Panc1 (cell line): Measurements from ENCODE around the gene KIDINS220. TPM values are rescaled to one million over a fixed set of nuclear protein-coding genes. Genes with fewer than 3 reads are reported as not detected.

Experiments used
- ATAC-seq: fragments of 200-7000 bp; cut with Tn5 transposase; 2 replicates; pipeline ENCODE4 v1.9.1; 2020; ENCODE audit warnings: mild to moderate bottlenecking, moderate library complexity
- BruUV-seq: library from RNA; stranded (reverse); fragments of 400-500 nt; replicated peaks from 2 replicates; lab custom pipeline; 2021; lab: Mats Ljungman, UMichigan
- CTCF ChIA-PET: fragments of 300-600 bp; sonication (Branson Sonifier 250); formaldehyde crosslinking; loops from one replicate; lab custom pipeline; 2022; ENCODE audit warnings: antibody characterized with exemption; lab: Charles Lee
- POLR2A ChIA-PET: fragments of 300-600 bp; sonication (Branson Sonifier 250); formaldehyde crosslinking; loops from one replicate; lab custom pipeline; 2022; ENCODE audit warnings: antibody characterized with exemption; lab: Charles Lee
- DNase-seq: peaks from one replicate; pipeline ENCODE4 v3.0.0-alpha.2; 2010; ENCODE audit warnings: low read depth, low spot score
- H3K27ac ChIP-seq: 2 replicates; pipeline ENCODE4 v1.5.1; 2011; ENCODE audit warnings: mild to moderate bottlenecking, low read length, inconsistent platforms
- H3K27me3 ChIP-seq: fragments of 200-500 bp; sonication (Bioruptor generic); 2 replicates; pipeline ENCODE4 v1.6.0; 2014; ENCODE audit warnings: low read length, inconsistent platforms; ENCODE audit not compliant: control insufficient read depth, insufficient read depth
- H3K36me3 ChIP-seq: fragments of 200-500 bp; sonication (Bioruptor generic); 2 replicates; pipeline ENCODE4 v1.5.1; 2014; ENCODE audit warnings: inconsistent platforms, mild to moderate bottlenecking, low read length, moderate library complexity; ENCODE audit not compliant: control insufficient read depth, insufficient read depth
- H3K4me1 ChIP-seq: 2 replicates; pipeline ENCODE4 v1.5.1; 2011; ENCODE audit warnings: inconsistent platforms, mild to moderate bottlenecking, low read length, moderate library complexity; ENCODE audit not compliant: control insufficient read depth, insufficient read depth
- H3K4me3 ChIP-seq, 2 experiments: 2 replicates each; pipeline ENCODE4 v1.5.1; 2011 to 2012; ENCODE audit warnings: low read depth in 2 of 2, low read length in 2 of 2, mild to moderate bottlenecking in 2 of 2, inconsistent platforms in 1 of 2, moderate library complexity in 1 of 2
- H3K9me3 ChIP-seq: fragments of 200-500 bp; sonication (Bioruptor generic); 2 replicates; pipeline ENCODE4 v1.5.1; 2014; ENCODE audit warnings: low read depth, mild to moderate bottlenecking, inconsistent platforms, low read length, moderate library complexity; ENCODE audit not compliant: control insufficient read depth, insufficient read depth
- CTCF ChIP-seq: fragments of 450-650 bp; IDR thresholded peaks from 2 replicates; pipeline ENCODE4 v1.5.1; 2017; ENCODE audit warnings: mild to moderate bottlenecking
- POLR2AphosphoS5 ChIP-seq: IDR thresholded peaks from 2 replicates; pipeline ENCODE4 v1.6.1; 2012; ENCODE audit warnings: mild to moderate bottlenecking, low read depth, low read length, moderate library complexity
- SIN3A ChIP-seq: IDR thresholded peaks from 2 replicates; pipeline ENCODE4 v1.6.1; 2012; ENCODE audit warnings: low read depth, mild to moderate bottlenecking, low read length, moderate library complexity, borderline replicate concordance; ENCODE audit not compliant: insufficient read depth
- TCF7L2 ChIP-seq: IDR thresholded peaks from 2 replicates; pipeline ENCODE4 v1.6.1; 2011; ENCODE audit warnings: mild to moderate bottlenecking, low read depth, low read length, inconsistent platforms
- in situ Hi-C: cut with HindIII; loops from 2 replicates; pipeline ENCODE4 v1.10.0; 2016; ENCODE audit warnings: low sequenced_read_pairs, low pct_unique_long_range_greater_than_20kb
- intact Hi-C: fragments of 100-400 bp; cut with micrococcal nuclease; formaldehyde crosslinking; loops from one replicate; pipeline ENCODE4 v1.10.0; 2022; ENCODE audit not compliant: unreplicated experiment
- total RNA-seq: library from RNA; stranded (reverse); gene quantifications from one replicate; pipeline ENCODE4 v1.2.1, GENCODE V29; 2021; ENCODE audit not compliant: unreplicated experiment
- TF ChIP-seq, protein P1 (sequence below), 2 experiments: IDR thresholded peaks; 2 replicates each; pipeline ENCODE4 v1.6.1; 2011 to 2012; ENCODE audit warnings: low read depth in 2 of 2, control low read depth in 1 of 2, low read length in 1 of 2, mild to moderate bottlenecking in 1 of 2, moderate library complexity in 1 of 2; ENCODE audit not compliant: insufficient read depth in 1 of 2

KIDINS220 gene
- total RNA-seq, 1 experiment from 2014 or later: 39.3 TPM

DNA sequence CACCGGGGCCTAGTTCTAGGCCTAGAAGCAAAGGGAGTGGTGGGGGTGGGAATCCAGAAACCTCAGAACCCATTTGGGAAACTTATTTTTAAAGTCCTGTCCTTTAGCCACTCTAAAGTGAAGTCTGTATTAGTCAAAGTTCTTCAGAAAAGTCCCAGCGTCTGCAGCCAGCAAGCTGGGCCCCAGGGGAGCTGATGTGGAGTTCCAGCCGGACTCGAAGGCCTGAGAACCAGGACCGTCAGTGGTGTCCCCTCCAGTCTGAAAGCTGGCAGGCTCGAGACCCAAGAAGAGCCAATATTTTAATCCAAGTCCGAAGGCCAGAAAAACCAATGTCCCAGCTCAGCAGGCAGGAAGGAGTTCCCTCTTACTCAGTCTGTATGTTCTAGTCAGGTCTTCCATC, 123.1 kb downstream of the KIDINS220 start:
- no peak for DNase-seq
- H3K36me3 ChIP-seq: no peaks in the 10 kb centered on the region
- no peaks in the 10 kb centered on the region for H3K4me1 ChIP-seq
- intact Hi-C loops (no loop called here), in situ Hi-C loops (no loop called here)
- POLR2A ChIA-PET: no interaction called here
- no peaks in the 10 kb centered on the region for H3K9me3 ChIP-seq
- no peak overlapping the region for H3K27ac ChIP-seq
- no peak for ATAC-seq
- no peak overlapping the region for H3K4me3 ChIP-seq
- CTCF ChIA-PET: no interaction called here
- no TSS peak for BruUV-seq
- TF ChIP-seq, protein P1, sequence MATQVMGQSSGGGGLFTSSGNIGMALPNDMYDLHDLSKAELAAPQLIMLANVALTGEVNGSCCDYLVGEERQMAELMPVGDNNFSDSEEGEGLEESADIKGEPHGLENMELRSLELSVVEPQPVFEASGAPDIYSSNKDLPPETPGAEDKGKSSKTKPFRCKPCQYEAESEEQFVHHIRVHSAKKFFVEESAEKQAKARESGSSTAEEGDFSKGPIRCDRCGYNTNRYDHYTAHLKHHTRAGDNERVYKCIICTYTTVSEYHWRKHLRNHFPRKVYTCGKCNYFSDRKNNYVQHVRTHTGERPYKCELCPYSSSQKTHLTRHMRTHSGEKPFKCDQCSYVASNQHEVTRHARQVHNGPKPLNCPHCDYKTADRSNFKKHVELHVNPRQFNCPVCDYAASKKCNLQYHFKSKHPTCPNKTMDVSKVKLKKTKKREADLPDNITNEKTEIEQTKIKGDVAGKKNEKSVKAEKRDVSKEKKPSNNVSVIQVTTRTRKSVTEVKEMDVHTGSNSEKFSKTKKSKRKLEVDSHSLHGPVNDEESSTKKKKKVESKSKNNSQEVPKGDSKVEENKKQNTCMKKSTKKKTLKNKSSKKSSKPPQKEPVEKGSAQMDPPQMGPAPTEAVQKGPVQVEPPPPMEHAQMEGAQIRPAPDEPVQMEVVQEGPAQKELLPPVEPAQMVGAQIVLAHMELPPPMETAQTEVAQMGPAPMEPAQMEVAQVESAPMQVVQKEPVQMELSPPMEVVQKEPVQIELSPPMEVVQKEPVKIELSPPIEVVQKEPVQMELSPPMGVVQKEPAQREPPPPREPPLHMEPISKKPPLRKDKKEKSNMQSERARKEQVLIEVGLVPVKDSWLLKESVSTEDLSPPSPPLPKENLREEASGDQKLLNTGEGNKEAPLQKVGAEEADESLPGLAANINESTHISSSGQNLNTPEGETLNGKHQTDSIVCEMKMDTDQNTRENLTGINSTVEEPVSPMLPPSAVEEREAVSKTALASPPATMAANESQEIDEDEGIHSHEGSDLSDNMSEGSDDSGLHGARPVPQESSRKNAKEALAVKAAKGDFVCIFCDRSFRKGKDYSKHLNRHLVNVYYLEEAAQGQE (IDR thresholded peaks at IDR 0.05; ENCODE audit: insufficient read depth in 1 of 2, low read depth in 2 of 2, low read length in 1 of 2): no peak
- TF ChIP-seq SIN3A (no peak), POLR2AphosphoS5 (no peak), CTCF (no peak), TCF7L2 (no peak)
- H3K27me3 ChIP-seq: no peaks in the 10 kb centered on the region

- in situ Hi-C loops: no loop called here
- POLR2A ChIA-PET: no interaction called here
- intact Hi-C loops: no loop called here
- H3K27me3 ChIP-seq: no peaks in the 10 kb centered on the region
- CTCF ChIA-PET: no interaction called here
- H3K4me1 ChIP-seq: no peaks in the 10 kb centered on the region
- DNase-seq (no peak), ATAC-seq (no peak)
- H3K36me3 ChIP-seq: no peaks in the 10 kb centered on the region
- TF ChIP-seq CTCF: no peak
- TF ChIP-seq, protein P1 (IDR thresholded peaks at IDR 0.05; ENCODE audit: insufficient read depth in 1 of 2, low read depth in 2 of 2, low read length in 1 of 2): no peak
- no peak for TF ChIP-seq SIN3A
- H3K9me3 ChIP-seq: no peaks in the 10 kb centered on the region
- no peak overlapping the region for H3K27ac ChIP-seq
- no peak overlapping the region for H3K4me3 ChIP-seq
- BruUV-seq: no TSS peak
These were observed 126.5 kb downstream of the KIDINS220 start for GRCh38 chr2:8710951-8711350.
